NCI-H2227 treated with DMSO at 0.1 percent for 48 hours (cell line): Measurements from ENCODE around the gene NBPF4.
A peak's percentile ranks its signal among the peaks of the same experiment; 100 is the strongest.
"Not testable (repeated sequence)": the region's sequence is repeated elsewhere in the genome, so short reads cannot be mapped to it uniquely, and the experiment has no call there.

ENCODE experiments used
- DNase-seq: peaks from one replicate; lab custom pipeline; 2025; lab: John Stamatoyannopoulos, UW

NBPF4 gene

DNA sequence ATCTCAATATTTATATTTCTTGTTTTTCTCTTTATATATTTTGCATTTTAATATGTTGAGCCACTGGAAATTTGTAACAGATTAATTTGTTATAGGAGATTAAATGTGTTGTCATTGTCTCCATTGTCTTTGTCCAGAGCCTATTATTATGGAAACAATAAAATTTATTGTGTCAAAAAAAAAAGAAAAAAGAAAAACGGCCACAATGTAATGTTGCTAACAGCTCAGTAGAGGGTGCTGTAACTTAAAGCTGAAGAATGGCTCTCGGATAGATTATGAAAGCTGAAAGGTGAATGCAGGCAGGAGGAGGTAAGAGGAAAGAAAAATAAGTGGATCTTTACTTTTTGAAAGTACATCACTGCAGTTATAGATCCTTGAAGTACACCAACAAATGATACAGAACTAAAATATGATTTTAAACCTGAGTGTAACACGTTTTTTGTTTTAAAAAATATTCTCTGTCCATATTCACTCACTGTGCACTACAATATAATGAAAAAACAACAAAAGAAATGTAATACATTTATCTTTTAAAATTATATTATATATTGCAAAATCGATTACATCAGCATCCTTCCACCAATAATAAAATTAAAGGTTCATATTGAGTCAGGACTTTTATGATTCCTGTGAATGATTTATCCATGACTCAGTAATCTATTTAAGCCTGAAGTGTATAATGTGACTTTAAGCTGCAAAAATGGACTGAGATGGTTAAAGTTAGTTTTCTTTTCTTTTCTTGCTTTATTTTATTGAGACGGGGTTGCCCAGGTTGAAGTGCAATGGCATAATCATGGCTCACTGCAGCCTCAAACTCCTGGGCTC, 29.0 kb downstream of the NBPF4 start:
- DNase-seq, result peak; percentile 5

DNA sequence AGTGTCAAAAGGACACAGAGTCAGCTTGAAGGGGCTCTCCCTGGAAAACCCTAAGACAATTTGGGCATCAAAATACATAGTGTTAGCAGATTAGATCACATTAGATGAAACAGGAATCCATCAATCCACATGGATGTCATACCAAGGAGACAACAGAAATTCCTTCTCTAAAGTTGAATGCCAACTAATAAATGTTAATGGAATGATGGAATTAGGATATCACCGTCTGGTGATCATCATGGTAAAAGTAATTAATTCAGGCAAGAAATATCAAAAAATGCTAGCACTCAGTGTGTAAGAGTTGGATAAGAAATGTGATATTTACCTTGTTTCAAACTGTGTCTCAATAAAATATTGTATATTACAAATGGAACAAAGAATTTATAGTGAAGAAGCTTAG, 32.9 kb downstream of the NBPF4 start:
- DNase-seq, result no peak

DNA sequence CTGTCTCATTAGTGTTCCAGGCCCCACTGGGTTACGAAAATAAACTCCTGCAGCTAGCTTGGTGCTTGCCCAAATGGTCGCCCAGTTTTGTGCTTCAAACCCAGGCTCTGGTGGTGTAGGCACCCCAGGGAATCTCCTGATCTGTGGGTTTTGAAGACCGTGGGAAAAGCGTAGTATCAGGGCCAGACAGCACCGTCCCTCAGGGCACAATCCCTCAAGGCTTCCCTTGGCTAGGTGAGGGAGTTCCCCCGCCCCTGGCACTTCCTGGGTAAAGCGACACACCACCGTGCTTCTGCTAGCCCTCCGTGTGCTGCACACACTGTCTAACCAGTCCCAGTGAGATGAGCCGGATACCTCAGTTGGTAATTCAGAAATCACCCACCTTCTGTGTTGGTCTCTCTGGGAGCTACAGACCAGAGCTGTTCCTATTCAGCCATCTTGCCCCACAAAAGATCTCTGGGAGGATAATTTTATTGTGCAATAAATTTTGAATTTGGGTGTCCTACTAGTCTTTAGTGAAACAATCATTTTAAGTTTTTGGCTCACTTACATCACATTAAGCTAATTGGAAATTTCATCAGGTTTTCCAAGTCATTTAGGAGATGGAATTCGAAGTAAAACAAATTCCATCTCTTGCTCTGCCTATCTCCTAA, 34.3 kb downstream of the NBPF4 start:
- no peak for DNase-seq

DNA sequence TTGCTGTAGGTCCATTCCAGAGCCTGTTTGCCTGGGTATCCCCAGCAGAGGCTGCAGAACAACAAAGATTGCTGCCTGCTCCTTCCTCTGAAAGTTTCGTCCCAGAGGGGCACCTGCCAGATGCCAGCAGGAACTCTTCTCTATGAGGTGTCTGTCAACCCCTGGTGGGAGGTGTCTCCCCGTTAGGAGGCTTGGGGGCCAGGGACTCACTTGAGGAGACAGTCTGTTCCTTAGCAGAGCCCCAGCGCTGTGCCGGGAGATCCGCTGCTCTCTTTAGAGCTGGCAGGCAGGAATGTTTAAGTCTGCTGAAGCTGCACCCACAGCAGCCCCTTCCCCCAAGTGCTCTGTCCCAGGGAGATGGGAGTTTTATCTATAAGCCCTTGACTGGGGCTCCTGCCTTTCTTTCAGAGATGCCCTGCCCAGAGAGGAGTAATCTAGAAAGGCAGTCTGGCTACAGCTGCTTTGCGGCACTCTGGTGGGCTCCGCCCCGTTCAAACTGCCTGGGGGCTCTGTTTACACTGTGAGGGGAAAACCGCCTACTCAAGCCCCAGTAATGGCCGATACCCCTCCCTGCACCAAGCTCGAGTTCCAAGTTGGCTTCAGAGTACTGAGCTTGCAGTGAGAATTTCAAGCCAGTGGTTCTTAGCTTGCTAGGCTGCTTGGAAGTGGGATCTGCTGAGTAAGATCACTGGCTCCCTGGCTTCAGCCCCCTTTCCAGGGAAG, 35.0 kb downstream of the NBPF4 start:
- DNase-seq, result no peak

DNA sequence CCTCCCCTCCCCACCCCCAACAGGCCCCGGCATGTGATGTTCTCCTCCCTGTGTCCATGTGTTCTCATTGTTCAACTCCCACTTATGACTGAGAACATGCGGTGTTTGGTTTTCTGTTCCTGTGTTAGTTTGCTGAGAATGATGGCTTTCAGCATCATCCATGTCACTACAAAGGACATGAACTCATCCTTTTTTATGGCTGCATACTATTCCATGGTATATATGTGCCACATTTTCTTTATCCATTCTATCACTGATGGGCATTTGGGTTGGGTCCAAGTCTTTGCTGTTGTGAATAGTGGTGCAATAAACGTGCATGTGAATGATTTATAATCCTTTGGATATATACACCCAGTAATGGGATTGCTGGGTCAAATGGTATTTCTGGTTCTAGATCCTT, 40.3 kb downstream of the NBPF4 start:
- DNase-seq, result not testable (repeated sequence)

DNA sequence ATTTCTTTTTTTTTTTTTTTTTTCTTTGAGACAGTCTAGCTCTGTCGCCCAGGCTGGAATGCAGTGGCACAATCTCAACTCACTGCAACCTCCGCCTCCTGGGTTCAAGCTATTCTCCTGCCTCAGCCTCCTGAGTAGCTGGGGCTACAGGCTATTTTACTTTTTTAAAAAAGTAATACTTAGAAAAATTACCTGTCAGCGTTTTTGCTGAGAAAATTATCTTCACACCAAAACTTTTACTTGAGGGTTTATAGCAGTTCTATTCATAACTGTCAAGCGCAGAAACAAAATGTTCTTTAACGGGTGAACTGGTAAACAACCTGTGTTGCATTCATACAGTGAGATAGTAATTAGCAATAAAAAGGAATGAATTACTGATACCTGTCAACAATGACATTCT, 42.2 kb downstream of the NBPF4 start:
- DNase-seq, result no peak

DNA sequence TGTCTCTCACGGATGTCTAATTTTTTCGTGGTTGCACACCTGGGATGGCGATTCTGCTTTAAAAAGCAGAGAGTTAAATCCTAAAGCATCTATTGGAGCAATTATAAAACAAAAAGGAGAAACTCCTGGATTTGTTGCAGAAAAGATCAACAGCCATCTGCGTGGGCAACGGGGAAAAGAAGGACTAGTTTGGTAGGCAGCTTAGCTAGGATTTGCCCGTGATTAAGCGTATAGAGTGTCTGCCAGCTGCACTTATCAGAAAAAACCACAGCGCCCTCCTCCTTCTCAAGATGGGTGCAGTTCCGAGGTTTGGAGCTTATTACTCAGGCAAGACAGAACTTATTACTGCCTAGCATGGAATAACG, 43.2 kb downstream of the NBPF4 start:
- peak; percentile 82 for DNase-seq

DNA sequence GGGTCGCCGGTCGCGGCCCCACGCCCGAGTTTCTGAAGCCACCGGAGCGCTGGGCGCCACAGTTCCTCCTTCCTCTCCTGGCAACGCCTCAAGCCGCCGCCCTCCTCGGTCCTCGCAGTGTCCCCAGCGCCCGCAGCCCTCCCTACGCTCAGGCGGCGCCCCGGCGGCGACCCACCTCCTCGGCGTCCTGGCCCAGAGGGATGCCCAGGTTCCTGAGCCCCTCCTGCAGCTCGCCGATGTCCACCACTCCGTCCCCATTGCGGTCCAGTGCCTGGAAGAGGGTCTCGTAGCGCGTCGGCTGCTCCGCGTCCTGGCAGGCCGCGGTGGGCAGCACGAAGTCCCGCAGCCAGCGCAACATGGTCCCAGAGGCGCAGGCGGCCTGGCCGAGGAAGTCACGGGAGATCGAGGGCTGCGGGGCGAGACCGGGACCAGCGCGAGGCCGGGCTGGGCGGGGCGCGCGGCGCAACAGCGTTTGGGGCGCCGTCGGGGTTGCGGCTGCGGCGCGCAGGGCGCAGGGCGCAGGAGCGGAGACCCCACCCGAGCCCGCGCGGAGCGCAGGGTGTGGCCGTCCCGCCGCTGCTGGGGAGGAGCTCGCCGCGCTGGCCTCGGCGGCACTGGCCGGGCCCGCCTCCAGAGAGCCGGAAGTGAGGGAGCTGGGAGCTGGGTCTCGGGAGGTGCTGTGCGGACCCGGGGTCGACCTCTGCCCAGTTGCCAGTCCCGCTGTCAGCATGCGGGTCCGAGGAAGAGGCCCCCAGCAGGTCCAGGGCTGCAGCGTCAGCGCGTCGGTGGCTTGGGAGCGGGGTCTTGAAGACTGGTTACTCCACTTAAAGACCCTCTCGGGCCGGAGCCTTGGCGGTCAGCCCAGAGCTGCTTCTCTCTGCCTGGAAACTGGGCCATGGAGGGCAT, 43.8 kb downstream of the NBPF4 start, which contains the start of gene SLC25A24:
TSS of gene SLC25A24 (minus strand) at position 563 of the 906 bp plus-strand sequence. CDS start at position 358, 205 bp downstream.
- peak; percentile 82 for DNase-seq

DNA sequence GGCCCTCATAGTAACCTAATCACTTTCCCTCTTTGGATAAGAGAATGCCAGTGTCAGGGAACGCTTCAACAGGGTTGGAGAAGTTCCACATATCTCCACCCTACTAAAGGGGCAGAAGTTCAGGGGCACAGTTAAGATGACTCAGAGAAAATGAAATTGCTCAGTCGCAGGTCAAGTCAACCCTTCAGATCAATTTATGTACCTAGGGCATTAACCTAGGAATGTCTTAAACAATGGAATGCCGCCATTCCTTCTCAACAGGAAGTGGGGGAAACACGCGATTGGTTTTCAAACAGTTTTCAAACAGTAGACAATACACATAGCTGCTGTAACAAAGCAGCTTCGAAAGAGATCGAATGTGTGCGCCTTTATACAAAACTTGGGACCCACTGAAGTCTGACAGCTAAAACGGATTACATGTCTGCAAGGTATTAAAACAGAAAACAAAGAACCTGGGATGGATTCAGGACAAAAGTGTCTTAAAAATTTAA, 44.6 kb downstream of the NBPF4 start:
- peak; percentile 27 for DNase-seq

DNA sequence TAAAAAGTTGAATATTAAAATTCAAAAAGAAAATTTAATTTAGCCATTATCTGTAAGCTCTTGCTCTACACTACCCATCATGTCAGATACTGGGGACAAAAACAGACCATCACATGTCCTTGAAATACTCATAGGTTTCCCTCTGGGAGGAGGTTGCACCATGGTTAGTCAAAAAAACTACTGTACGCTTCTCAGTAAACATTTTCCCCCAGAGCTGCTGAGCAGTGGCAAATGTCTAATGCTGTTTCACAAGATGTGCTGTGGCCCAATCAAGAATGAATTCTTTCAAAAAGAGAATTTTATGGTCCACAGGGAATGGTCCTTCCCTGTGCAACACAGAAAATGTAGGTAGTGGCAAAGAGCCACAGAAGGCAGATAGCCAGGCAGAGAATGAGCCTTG, 49.8 kb downstream of the NBPF4 start:
- no peak for DNase-seq

DNA sequence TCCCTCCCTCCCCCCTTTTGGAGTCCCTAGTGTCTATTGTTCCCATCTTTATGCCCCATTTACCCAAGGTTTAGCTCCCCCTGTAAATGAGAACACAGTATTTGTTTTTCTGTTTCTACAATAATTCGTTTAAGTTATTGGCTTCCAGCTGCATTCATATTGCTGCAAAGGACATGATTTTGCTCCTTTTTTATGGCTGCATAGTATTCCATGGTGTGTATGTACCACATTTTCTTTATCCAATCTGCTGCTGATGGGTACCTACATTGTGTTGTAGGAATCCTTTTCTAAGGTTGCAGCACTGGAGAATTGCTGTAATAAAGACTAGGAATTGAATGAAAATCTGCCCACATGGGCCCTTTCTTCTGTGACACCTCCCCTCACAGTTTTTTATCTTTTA, 50.5 kb downstream of the NBPF4 start:
- DNase-seq, result no peak

DNA sequence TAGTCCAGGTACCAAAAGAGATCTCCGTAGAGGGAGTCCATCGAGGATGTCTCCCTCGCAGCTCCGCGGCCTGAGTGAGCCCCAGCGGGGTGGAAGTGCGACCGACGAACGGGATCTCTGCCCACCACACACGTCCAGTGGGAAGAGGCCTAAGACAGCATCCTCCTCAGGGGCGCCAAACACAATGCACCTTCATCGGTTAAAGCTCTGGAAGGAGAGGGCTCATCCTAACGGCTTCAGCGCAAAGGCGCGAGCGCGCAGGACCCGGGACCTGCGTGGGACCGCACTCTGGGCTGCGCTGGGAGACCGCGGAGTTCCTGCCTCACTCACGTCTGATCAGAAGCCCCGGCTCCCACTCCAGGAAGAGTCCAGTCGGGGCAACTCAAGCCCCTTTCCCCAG, 51.3 kb downstream of the NBPF4 start:
- no peak for DNase-seq

DNA sequence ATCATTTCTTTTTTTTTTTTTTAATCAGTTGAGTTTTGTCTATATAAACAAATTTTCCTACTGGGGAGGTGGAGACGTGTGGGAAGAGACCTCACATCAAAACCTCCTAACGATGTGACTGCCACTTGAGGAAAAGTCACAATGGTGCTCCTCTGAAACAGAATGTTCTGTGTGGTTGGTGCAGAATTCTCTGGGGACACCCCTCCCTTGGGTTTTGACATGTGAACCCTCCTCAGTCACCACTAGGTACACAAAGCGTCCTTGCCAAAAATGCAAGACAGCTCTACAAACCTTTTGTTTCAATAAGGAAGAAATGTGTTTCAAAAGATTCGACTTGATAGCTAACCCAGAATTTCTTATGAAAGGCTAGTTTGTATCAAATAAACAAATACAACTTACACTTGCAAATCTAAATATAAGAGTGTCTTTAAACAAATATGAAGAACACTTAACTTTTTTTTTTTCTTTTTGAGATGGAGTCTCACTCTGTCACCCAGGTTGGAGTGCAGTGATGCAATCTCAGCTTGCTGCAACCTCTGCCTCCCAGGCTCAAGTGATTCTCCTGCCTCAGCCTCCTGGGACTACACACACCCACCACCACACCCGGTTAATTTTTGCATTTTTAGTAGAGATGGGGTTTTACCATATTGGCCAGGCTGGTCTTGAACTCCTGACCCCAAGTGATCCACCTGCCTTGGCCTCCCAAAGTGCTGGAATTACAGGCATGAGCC, 53.0 kb downstream of the NBPF4 start:
- DNase-seq, result no peak

DNA sequence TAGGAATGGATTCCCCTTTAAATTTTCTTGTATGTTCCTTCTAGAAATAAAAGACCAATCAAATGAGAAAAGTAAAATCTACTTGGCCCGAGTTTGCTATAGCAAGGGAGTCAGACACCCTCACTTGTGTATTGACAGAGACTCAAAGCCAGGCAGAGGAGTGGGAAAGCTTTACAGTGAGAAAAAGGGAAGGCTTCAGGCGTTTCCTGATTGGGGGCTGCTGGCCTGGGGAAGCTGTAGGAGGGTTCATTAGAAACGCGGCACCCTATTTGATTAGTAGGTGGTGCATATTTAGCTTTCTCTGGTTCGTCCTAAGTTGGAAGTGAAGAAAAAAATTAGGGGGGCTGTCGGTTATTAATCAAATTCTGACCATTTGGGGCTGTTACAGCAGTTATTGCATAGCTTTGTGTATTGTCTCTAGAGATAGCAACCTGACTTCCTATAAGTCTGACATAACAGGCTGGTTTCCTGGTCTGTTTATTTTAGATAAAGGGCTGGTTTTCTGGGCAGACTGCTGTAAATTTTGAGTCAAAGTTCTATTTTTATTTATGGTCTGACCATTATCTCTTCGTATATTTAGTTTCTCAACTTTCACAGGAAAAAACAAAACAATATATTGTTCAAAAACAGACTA, 53.8 kb downstream of the NBPF4 start:
- no peak for DNase-seq

DNA sequence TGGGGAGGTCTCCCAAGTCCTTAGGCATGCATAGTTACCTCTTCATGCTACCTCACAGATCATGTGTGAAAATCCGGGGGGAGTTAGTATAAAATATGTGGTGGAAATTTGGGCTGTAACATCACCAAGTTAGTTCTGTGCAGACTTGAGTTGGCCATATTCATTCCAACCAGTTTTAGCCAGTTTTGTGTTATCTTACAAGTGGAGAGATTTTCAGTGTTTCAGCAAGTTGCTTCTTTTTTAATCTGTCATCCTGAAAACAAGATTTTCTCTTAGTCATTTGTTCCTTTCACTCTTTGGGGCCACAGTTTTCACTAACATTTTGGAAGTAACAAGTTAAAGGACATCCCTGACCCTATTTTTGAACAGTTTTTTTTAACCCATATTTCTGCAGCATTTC, 55.1 kb downstream of the NBPF4 start:
- no peak for DNase-seq

DNA sequence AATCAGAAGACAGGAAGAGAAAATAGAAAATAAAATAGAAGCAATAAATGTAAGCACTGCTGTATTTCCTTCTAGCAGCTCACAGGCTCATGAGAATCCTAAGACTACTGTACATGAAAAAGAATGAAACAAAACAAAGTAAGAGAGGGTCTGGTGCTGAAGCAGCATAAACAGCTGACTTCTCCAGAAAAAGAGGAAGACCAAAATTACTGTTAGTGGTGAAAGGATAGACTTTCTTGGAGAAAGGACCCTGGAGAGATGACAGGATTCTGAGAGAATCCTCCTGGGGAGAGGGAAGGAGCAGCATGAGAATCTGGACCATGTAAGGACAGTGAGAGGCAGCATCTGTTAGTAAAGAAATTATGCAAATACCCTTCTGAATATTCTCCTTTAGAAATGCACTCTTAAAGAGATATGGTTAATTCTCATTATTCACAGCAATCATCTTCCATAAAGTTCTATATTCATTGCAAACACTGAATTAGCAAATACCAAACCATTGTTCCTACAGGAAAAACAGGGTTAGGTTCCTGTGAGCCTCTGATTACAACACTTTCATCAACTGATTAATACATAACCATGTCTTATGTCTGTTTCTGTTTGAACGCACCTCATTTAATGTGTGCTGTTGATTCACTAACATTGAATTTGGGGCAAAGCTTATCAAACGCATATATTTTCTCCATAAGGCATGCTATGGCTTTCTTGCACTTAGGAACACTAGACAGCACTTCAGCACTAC, 60.7 kb downstream of the NBPF4 start:
- no peak for DNase-seq

DNA sequence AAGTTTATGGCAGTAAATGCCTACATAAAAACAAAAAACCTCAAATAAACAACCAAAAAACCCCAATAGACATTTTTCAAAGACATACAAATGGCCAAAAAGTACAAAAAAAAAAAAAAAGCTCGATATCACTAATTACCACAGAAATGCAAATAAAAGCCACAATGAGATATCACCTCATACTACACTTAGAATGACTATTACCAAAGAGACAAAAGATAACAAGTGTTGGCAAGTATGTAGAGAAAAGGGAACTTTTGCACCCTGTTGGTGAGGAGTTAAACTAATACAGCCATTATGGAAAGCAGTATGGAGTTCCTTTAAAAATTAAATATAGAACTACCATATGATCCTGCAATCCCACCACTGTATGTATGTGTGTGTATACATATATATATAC, 64.9 kb downstream of the NBPF4 start:
- DNase-seq, result no peak
